Stimulated activated naive CD8-positive, alpha-beta T cell treated with anti-CD3 and anti-CD28 coated beads, Interleukin-15, amount 100 ng/mL, for 72 hours (primary cell): ENCODE results near the gene PABPC1L.

Experiments used
- ATAC-seq: fragments of 150-1000 bp; cut with Tn5 transposase; 2 replicates; pipeline ENCODE4 v1.10.0; 2021; ENCODE audit warnings: mild to moderate bottlenecking, moderate library complexity
- DNase-seq, 2 donors: peaks; one replicate each; pipeline ENCODE4 v3.0.0; 2021 to 2022
- H3K27ac Mint-ChIP-seq, 2 donors: one replicate each; pipeline ENCODE4 v1.8.0; 2022; ENCODE audit warnings: mild to moderate bottlenecking in 2 of 2, mixed read lengths in 2 of 2, moderate library complexity in 2 of 2
- H3K27me3 Mint-ChIP-seq: one replicate; pipeline ENCODE4 v1.8.0; 2022; ENCODE audit warnings: mixed read lengths
- H3K4me1 Mint-ChIP-seq: one replicate; pipeline ENCODE4 v1.8.0; 2022; ENCODE audit warnings: mild to moderate bottlenecking, mixed read lengths
- H3K4me3 Mint-ChIP-seq, 2 donors: one replicate each; pipeline ENCODE4 v1.8.0; 2022; ENCODE audit warnings: mild to moderate bottlenecking in 2 of 2, mixed read lengths in 2 of 2, moderate library complexity in 1 of 2
- H3K9me3 Mint-ChIP-seq, 2 donors: one replicate each; pipeline ENCODE4 v1.8.0; 2022; ENCODE audit warnings: mixed read lengths in 2 of 2

The PABPC1L gene

DNA sequence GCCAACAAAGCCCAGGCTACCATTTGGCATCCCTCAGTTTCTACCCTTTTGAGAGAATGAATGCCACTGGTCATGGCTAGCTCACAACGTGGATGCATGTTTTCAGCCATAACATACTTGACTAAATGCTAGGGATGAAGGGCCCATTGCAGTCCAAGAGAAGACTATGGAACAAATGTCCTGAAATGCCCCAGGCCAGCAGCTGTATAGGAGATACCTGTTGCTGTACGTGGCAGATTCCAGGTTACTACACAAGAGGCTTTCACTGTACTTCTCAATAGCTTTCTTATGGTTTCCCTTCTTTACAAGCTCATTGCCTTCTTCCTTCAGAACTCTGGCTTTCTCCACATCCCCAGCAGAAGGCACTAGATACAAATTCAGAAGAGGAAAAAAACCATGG is 38.7 kb downstream of the PABPC1L start:
- H3K4me1 Mint-ChIP-seq: peaks cover 23% of the 10 kb centered on the region
- H3K27me3 Mint-ChIP-seq: no peaks in the 10 kb centered on the region
- no peak for DNase-seq
- no peak overlapping the region for H3K4me3 Mint-ChIP-seq
- H3K9me3 Mint-ChIP-seq: no peaks in the 10 kb centered on the region
- H3K27ac Mint-ChIP-seq: no peak overlapping the region
- ATAC-seq: no peak

DNA sequence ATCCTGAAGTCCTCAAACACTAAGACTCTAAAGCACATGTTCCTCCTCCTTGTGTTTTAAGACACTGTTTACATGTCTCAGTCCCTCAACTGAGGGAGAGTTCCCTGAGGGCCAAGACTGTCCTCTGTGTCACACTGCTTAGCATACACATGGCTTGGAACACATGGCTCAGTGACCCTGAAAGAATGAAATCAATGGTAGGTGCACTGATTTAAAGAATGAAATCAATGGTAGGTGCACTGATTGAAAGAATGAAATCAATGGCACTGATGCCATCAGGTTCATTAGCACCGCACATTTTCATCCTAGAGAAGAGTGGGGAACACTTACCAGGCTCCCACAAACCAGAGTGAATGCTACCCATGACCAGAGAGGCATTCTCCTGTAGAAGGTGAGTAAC is 40.5 kb downstream of the PABPC1L start:
- Mint-ChIP-seq H3K9me3 (no peaks in the 10 kb centered on the region), H3K4me1 (peaks cover 25% of the 10 kb centered on the region), H3K4me3 (no peak overlapping the region), H3K27me3 (no peaks in the 10 kb centered on the region), H3K27ac (peak overlapping the region in 1 of 2 donors; percentile 21)
- no peak for ATAC-seq
- DNase-seq: no peak

DNA sequence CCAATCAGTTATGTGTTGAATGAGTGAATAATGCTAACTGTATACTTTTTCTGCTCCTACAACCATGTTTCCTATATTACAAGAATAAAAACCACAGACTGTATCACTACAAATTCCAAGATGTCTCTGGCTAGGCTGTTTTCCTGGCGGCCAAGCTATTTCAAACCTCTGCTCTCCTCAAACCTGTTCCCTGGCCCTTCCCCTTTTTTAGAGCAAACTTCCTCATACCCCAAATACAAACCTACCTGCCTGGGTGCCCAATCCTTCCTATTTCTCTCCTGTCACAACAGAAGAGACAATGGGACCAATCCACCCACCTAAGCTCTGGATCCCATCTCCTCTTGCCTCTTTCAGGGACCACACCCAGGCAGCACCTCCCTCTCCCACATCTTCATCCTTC is 42.9 kb downstream of the PABPC1L start:
- no peak overlapping the region for H3K4me3 Mint-ChIP-seq
- no peak for DNase-seq
- no peak for ATAC-seq
- no peaks in the 10 kb centered on the region for H3K9me3 Mint-ChIP-seq
- H3K27me3 Mint-ChIP-seq: no peaks in the 10 kb centered on the region
- peaks cover 44% of the 10 kb centered on the region for H3K4me1 Mint-ChIP-seq
- peak overlapping the region in 1 of 2 donors; percentile 52 for H3K27ac Mint-ChIP-seq

DNA sequence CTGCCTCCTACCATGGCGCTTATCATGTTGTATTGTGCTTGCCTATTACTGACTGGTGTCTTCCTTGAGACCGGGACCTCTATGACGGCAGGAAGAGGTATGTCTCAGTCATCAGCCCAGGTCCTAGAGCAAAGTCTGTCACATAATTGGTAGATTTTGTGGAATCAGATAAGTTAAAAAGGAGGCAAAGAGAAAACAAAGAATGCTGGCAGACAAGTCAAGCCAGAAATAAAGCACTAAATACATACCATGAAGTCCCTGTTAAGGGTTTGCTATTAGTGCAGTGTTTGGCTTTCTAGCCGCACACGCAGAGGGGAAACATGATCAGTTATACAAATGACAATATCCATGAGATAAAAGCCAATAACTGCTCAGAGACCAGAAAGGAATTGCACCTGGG is 44.4 kb downstream of the PABPC1L start:
- peaks cover 58% of the 10 kb centered on the region for H3K4me1 Mint-ChIP-seq
- H3K4me3 Mint-ChIP-seq: no peak overlapping the region
- no peaks in the 10 kb centered on the region for H3K9me3 Mint-ChIP-seq
- peak overlapping the region in 1 of 2 donors; percentile 82 for H3K27ac Mint-ChIP-seq
- DNase-seq (no peak), ATAC-seq (no peak)
- no peaks in the 10 kb centered on the region for H3K27me3 Mint-ChIP-seq

DNA sequence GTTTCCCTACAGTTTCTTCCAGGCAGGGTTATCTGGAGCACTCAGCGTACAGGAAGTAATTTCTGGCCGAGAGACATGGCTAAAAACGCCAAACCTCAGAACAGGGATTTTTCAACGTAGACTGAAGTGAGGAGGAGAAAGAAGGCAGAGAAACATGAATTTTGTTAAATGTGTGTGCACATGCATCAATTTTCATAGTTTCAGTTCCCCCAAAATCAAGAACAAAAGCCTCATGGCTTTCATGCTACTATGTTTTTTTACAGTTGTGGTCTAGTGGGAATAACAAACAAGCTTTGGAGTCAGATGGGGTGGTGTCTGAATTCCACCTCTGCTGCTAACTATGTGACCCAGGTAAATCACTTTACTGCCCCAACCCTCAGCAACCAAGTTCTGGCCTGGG is 45.4 kb downstream of the PABPC1L start:
- H3K4me1 Mint-ChIP-seq: peaks cover 55% of the 10 kb centered on the region
- DNase-seq (no peak), ATAC-seq (no peak)
- H3K27ac Mint-ChIP-seq: no peak overlapping the region
- H3K4me3 Mint-ChIP-seq: no peak overlapping the region
- no peaks in the 10 kb centered on the region for H3K27me3 Mint-ChIP-seq
- H3K9me3 Mint-ChIP-seq: no peaks in the 10 kb centered on the region

DNA sequence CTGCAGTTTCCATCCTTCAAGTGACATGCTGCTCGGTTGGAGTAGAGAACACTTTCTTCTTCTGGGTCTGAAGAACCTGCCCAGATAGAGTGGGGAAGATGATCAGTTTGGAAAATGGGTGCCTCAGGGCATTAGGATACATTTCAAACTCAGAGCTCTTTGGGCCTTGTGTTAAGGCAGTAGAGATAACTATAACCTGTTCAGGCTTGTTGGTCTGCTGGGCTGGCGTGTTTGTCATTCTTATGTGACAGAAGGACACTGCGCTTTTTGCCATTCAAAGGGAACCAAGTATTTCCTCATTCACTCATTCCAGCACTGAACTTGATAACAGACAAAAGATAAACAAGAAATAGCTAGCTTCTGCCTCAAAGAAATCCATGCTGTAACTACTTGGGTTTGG is 46.5 kb downstream of the PABPC1L start:
- no peak for DNase-seq

DNA sequence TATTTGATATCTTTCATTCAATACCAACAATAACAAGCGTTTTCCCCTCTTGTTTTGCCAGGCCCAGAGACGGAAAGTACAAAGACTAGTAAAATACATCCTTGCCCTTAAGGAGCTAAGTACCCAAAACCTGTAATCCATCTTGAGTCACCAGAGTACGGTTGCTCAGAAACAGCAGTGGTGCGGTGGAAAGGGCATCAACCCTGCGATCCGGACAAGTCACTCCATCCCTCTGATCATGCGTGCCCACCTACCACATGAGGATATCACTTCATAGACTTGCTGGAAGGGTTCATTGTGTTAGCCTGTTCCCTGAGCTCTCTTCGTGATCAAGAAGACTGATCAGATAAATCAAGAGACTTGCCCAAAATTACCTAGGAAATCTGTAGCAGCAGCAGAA is 48.4 kb downstream of the PABPC1L start:
- Mint-ChIP-seq H3K4me1 (peaks cover 74% of the 10 kb centered on the region), H3K27me3 (no peaks in the 10 kb centered on the region), H3K27ac (no peak overlapping the region), H3K4me3 (peak overlapping the region; percentile 83 to 91), H3K9me3 (no peaks in the 10 kb centered on the region)
- ATAC-seq: no peak
- DNase-seq: no peak

More for the DNA sequence above, 46.5 kb downstream of the PABPC1L start:
- no peaks in the 10 kb centered on the region for H3K9me3 Mint-ChIP-seq
- H3K4me3 Mint-ChIP-seq: no peak overlapping the region
- peak overlapping the region; percentile 23 to 28 for H3K27ac Mint-ChIP-seq
- no peak for ATAC-seq
- no peaks in the 10 kb centered on the region for H3K27me3 Mint-ChIP-seq
- H3K4me1 Mint-ChIP-seq: peaks cover 65% of the 10 kb centered on the region

DNA sequence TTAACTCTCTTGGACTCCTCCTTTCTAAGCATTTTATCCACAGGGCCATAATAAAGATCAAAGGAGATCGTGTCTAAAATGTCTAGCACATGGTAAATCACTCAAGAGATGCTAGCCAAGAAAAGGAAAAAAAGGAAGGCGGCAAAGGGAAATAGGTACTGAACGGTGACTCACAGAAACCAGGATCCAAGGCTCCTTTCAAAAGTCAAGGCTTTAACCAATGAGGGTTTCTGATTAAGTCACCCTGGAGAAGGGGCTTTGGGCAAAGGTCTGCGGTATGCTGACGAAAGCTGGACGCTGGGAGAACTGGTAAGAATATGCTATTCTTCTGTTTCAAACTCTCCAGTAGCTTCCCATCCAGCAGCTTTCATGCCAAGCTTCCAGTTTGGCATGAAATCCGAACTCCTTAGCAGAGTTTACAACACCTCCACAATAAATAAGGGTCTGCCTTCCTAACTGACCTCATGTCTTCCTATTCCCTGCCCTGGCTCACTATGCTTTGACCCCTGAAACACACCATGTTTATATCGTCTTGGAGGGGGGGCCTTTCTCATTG is 49.3 kb downstream of the PABPC1L start:
- no peaks in the 10 kb centered on the region for H3K9me3 Mint-ChIP-seq
- no peak for DNase-seq
- no peaks in the 10 kb centered on the region for H3K27me3 Mint-ChIP-seq
- no peak for ATAC-seq
- peak overlapping the region; percentile 83 to 91 for H3K4me3 Mint-ChIP-seq
- H3K4me1 Mint-ChIP-seq: peaks cover 74% of the 10 kb centered on the region
- peak overlapping the region; percentile 8 to 71 for H3K27ac Mint-ChIP-seq

DNA sequence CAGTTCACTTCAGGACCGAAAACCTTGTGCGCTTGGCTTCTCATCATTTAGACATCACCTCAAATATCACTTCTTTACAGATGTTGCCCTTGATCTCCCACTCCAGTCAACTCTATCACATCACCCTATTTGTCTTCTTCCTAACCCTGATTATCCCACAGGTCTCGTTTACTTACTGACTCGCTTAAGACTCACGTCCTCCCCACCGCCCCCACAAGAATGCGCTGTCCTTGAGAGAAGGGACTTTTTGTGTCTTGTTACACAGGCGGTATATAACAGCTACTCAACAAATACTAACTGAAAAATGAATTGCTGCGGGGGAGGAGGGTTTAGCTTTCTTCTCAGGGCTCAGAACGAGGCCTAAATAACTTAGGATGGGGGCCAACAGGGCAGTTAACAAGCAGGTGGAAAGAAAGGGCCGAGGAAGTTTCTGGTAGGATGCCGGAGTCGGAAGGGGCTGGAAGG is 49.8 kb downstream of the PABPC1L start:
- H3K27me3 Mint-ChIP-seq: no peaks in the 10 kb centered on the region

DNA sequence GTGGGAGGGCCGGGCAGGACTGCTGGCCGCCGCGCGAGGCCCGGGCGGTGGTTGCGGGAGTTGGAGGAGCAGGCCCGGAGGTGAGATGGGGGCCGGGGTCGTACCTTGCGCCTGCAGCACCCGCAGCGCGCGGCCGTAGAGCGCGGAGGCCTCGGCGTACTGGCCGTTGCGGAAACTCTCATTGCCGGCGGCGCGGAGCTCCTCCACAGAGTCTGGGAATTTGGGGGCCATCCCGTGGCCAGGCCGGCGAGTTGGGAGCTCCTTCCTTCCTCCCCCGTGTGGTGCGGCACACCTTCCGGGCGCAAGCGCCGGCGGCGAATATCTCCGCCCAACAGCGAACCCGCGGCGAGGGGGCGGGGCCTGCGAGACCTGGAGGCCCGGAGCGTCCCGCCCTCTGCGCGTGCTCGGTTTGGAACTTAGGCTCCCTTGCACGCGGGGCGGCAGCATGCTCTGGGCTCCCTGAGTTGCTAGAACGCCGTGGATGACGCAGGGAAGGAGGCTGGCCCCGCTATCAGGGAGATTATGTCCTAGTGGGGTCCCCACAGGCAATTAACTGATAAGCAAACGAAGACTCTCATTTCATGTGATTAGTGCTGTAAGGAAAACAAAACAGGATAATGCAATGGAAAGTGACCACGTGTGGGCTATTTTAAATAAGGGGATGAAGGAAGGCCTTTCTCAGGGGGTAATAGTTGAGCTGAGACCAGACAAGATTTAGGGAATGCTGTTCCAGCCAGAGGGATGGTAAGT is 50.4 kb downstream of the PABPC1L start, which contains the start of gene TOMM34:
Gene TOMM34, minus strand, starts transcription at position 295 of the 750 bp plus-strand sequence. Its CDS starts 64 bp downstream, at position 231.
- Mint-ChIP-seq H3K27ac (peak within 1 kb of the TSS; percentile 97 to 99), H3K4me3 (peak within 1 kb of the TSS; percentile 83 to 91), H3K27me3 (no peaks in the 10 kb centered on the region), H3K4me1 (peaks cover 77% of the 10 kb centered on the region), H3K9me3 (no peaks in the 10 kb centered on the region)
- peak; percentile 95 for ATAC-seq
- peak; percentile 93 for DNase-seq

More for the DNA sequence above, 49.8 kb downstream of the PABPC1L start:
- DNase-seq (peak; percentile 57 to 72), ATAC-seq (peak; percentile 80)
- Mint-ChIP-seq H3K4me3 (peak overlapping the region; percentile 83 to 91), H3K27ac (peak overlapping the region; percentile 97 to 99), H3K9me3 (no peaks in the 10 kb centered on the region), H3K4me1 (peaks cover 74% of the 10 kb centered on the region)

DNA sequence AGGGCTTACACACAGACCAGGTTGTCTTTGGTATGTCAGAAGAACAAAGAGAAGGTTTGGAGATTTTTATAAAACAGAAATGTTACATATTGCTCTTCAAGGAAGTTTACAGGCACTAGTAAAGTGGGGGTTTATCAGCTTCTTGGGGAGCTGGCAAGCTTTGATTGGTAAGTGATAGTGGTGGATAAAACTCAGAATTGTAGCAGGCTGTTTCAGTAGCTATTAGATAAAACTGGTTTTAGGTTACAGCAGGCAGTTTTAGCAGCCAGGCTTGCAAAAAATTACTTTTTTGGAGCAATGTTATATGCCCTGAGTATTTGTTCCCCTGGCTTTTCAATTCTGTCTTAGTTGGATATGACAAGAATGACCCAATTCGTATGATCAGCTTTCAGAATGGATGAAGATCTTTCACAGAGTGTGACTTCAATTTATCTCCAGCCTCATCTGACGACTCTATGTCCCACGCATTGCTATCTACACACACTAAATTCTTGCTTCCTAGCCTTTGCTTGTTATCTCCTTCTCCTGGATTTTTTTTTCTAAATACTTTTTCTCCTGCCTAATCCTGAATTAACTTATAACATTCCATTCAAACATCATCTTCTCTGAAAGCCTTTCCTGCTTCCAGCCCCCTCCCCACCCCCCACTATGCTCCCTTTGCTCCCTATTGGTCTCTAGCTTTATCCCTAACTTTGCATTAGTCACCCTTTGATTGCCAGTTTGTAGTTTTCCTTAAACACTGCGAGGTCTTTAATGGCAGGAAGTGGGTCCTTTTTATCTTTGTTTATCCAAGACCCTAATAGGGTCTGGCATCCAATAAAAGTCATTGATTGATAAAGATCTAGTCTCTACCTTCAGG is 51.4 kb downstream of the PABPC1L start:
- H3K4me1 Mint-ChIP-seq: peaks cover 79% of the 10 kb centered on the region
- peak overlapping the region; percentile 83 to 91 for H3K4me3 Mint-ChIP-seq
- H3K9me3 Mint-ChIP-seq: no peaks in the 10 kb centered on the region
- DNase-seq (no peak), ATAC-seq (no peak)
- H3K27ac Mint-ChIP-seq: no peak overlapping the region
- H3K27me3 Mint-ChIP-seq: no peaks in the 10 kb centered on the region

DNA sequence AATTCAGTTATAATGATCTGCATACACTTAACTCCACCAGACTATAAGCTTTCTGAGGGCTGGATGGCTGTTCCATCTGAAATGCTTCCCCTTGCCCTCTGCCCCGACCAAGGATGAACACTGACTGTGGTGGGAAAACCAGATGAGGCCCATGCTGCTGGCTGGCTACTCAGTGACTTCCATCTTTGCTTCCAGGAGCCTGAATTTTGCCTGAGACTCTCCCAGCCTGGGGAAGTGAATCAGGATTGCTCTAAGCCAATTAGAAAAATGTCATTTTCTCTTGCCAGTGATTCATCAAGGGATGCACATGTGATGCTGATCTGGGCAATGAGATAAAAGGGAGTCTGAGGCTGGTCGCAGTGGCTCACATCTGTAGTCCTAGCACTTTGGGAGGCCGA is 52.0 kb downstream of the PABPC1L start:
- no peaks in the 10 kb centered on the region for H3K27me3 Mint-ChIP-seq
- ATAC-seq: no peak

DNA sequence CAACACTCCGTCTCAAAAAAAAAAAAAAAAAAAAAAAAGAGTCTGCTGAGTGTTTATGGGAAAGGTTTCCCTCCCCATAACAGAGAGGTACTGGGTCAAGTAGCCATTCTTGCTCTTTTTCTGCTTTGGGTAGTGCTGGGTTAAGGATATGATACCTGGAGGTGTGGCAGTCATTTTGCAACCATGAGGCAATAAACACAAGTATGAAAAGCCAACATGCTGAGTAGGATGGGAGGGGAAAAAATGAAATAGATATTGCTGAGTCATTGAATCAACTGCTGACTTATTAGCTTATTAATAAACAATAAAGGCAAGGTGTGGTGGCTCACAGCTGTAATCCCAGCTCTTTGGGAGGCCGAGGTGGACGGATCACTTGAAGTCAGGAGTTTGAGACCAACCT is 52.6 kb downstream of the PABPC1L start:
- Mint-ChIP-seq H3K9me3 (no peaks in the 10 kb centered on the region), H3K4me3 (no peak overlapping the region), H3K4me1 (peaks cover 68% of the 10 kb centered on the region), H3K27ac (peak overlapping the region; percentile 36 to 67), H3K27me3 (no peaks in the 10 kb centered on the region)
- no peak for ATAC-seq
- no peak for DNase-seq

More for the DNA sequence above, 52.0 kb downstream of the PABPC1L start:
- DNase-seq: no peak
- no peaks in the 10 kb centered on the region for H3K9me3 Mint-ChIP-seq
- peak overlapping the region in 1 of 2 donors; percentile 31 for H3K27ac Mint-ChIP-seq
- peaks cover 75% of the 10 kb centered on the region for H3K4me1 Mint-ChIP-seq
- H3K4me3 Mint-ChIP-seq: no peak overlapping the region

DNA sequence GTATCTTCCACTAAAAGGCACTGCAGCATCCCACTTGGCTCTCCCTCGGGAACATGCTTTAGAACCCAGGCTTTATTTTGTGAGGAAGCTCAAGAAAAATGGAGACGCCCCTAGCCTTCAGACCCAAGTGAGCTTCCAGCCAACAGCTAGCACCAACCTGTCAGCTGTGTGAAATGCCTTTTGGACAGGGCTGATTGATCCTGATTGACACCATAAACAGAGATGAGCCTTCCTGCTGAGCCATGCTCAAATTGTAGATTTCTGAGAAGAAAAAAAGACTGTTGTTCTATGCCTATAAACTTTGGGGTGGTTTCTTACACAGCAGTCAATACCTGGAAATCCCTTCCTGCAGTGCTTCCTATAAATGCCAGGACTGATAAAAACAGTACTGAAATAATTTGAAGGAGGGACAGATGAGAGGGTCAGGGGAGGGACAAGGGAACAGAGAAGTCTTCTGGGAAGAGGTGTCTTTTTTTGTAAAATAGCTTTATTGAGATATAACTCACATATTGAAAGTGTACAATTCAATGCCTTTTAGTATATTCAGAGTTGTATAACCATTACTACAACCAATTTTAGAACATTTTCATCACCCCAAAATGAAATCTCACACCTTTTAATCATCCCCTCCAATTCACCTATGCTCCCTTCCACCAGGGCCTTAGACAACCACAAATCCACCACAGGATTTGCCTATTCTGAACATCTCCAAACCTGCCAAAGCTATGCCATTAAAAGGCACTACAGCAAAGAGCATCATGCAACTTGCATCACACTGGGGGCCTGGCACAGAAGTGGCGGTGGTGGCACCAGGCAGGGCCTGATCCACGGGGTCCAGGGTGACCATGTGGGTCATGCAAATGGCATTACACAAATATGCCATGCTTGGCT is 53.7 kb downstream of the PABPC1L start:
- DNase-seq: no peak
- H3K4me3 Mint-ChIP-seq: peak overlapping the region; percentile 22 to 56
- H3K27me3 Mint-ChIP-seq: no peaks in the 10 kb centered on the region
- H3K9me3 Mint-ChIP-seq: no peaks in the 10 kb centered on the region
- H3K4me1 Mint-ChIP-seq: peaks cover 60% of the 10 kb centered on the region
- peak overlapping the region; percentile 51 to 81 for H3K27ac Mint-ChIP-seq
- no peak for ATAC-seq

DNA sequence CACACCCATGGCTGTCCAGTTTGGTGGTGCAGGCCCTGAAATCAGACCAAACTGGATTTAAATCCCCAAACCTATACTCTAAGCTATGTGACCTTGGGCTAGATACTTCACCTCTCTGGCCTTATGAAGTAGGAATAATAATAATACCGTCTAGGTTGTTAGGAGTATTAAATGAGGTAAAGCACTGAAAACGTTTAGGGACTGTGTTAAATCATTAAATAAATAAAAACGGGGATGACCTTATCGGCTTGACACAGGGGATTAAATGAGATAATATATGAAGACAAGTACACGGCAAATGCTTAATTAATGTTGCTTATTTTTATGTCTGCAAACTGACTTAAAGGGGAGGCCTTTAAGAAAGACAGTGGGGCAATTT is 55.8 kb downstream of the PABPC1L start:
- Mint-ChIP-seq H3K27me3 (no peaks in the 10 kb centered on the region), H3K4me1 (peaks cover 65% of the 10 kb centered on the region), H3K4me3 (peak overlapping the region; percentile 98 to 99), H3K27ac (peak overlapping the region; percentile 96 to 98), H3K9me3 (no peaks in the 10 kb centered on the region)
- no peak for ATAC-seq
- no peak for DNase-seq
